Chondrocyte (in vitro differentiated cells): Measurements from ENCODE around the gene DYRK3. TPM values are rescaled to one million over a fixed set of nuclear protein-coding genes. Genes with fewer than 3 reads are reported as not detected.
A peak's percentile ranks its signal among the peaks of the same experiment; 100 is the strongest.

Source experiments
- DNase-seq: peaks from one replicate; pipeline ENCODE4 v3.0.0; 2021; ENCODE audit warnings: mixed read lengths, low spot score
- H3K27ac Mint-ChIP-seq: one replicate; pipeline ENCODE4 v1.8.0; 2021; ENCODE audit warnings: mild to moderate bottlenecking, moderate library complexity, mixed read lengths; ENCODE audit not compliant: unreplicated experiment
- H3K27me3 Mint-ChIP-seq: 2 replicates; pipeline ENCODE4 v1.8.0; 2021; ENCODE audit warnings: low read depth, mixed read lengths
- H3K36me3 Mint-ChIP-seq: 2 replicates; pipeline ENCODE4 v1.8.0; 2021; ENCODE audit warnings: low read depth, mixed read lengths
- H3K4me1 Mint-ChIP-seq: 2 replicates; pipeline ENCODE4 v1.8.0; 2021; ENCODE audit warnings: low read depth, mild to moderate bottlenecking, mixed read lengths
- H3K4me3 Mint-ChIP-seq: one replicate; pipeline ENCODE4 v1.8.0; 2021; ENCODE audit warnings: mild to moderate bottlenecking, moderate library complexity, mixed read lengths; ENCODE audit not compliant: unreplicated experiment
- H3K9me3 Mint-ChIP-seq: 2 replicates; pipeline ENCODE4 v1.8.0; 2021; ENCODE audit warnings: low read depth, mixed read lengths
- CTCF ChIP-seq: fragments of 200-600 bp; sonication (generic); IDR thresholded peaks from 2 replicates; pipeline ENCODE4 v1.5.0; 2021; ENCODE audit warnings: antibody characterized with exemption, mild to moderate bottlenecking, moderate library complexity
- long read RNA-seq: library from polyadenylated mRNA; stranded (forward); transcript quantifications from one replicate; pipeline ENCODE4 v2.0.0, GENCODE V29; 2021
- total RNA-seq: library from RNA; stranded (reverse); gene quantifications from 3 replicates; pipeline ENCODE4 v1.2.1, GENCODE V29; 2021

The DYRK3 gene
- total RNA-seq, result 4.8 to 6.6 TPM (median 5.7 TPM) in 3 replicates
- long read RNA-seq, partial matches to known transcripts, result 0 of 3 reads
- long read RNA-seq, other reads (novel, unspliced or antisense), result 1 of 3 reads

- peak; percentile 10 for TF ChIP-seq CTCF
- Mint-ChIP-seq H3K27ac (peak within 1 kb of the TSS; percentile 88), H3K27me3 (peaks cover 7% of the 10 kb centered on the region), H3K4me3 (peak within 1 kb of the TSS; percentile 77), H3K9me3 (no peaks in the 10 kb centered on the region), H3K36me3 (no peaks in the 10 kb centered on the region), H3K4me1 (peaks cover 34% of the 10 kb centered on the region)
- DNase-seq, result peak; percentile 97
These were observed at the start of gene DYRK3 for GRCh38 chr1:206635080-206635977. Gene DYRK3, plus strand, starts transcription at chr1:206635536. Its CDS starts 168 bp downstream, at chr1:206635704.

GRCh38 chr1:206586501-206587445 is 48.6 kb upstream of the DYRK3 start:
- Mint-ChIP-seq H3K27ac (peak overlapping the region; percentile 47), H3K9me3 (no peaks in the 10 kb centered on the region), H3K4me3 (no peak overlapping the region), H3K36me3 (peaks cover 5% of the 10 kb centered on the region), H3K27me3 (peaks cover 4% of the 10 kb centered on the region), H3K4me1 (peaks cover 43% of the 10 kb centered on the region)
- DNase-seq, result no peak
- no peak for TF ChIP-seq CTCF

GRCh38 chr1:206587904-206588303 is 47.4 kb upstream of the DYRK3 start:
- no peaks in the 10 kb centered on the region for H3K9me3 Mint-ChIP-seq
- H3K36me3 Mint-ChIP-seq, result peaks cover 14% of the 10 kb centered on the region
- H3K27ac Mint-ChIP-seq, result no peak overlapping the region
- peaks cover 43% of the 10 kb centered on the region for H3K4me1 Mint-ChIP-seq
- no peak for DNase-seq
- H3K27me3 Mint-ChIP-seq, result peaks cover 4% of the 10 kb centered on the region
- TF ChIP-seq CTCF, result no peak
- H3K4me3 Mint-ChIP-seq, result no peak overlapping the region

- Mint-ChIP-seq H3K27ac (peak overlapping the region; percentile 93), H3K4me1 (peaks cover 43% of the 10 kb centered on the region), H3K9me3 (no peaks in the 10 kb centered on the region), H3K27me3 (peaks cover 1% of the 10 kb centered on the region), H3K36me3 (peaks cover 17% of the 10 kb centered on the region), H3K4me3 (no peak overlapping the region)
- TF ChIP-seq CTCF, result no peak
- DNase-seq, result no peak
These were observed 46.8 kb upstream of the DYRK3 start for GRCh38 chr1:206588492-206588891.

- H3K27me3 Mint-ChIP-seq, result no peaks in the 10 kb centered on the region
- peak overlapping the region; percentile 93 for H3K27ac Mint-ChIP-seq
- peaks cover 20% of the 10 kb centered on the region for H3K36me3 Mint-ChIP-seq
- peaks cover 41% of the 10 kb centered on the region for H3K4me1 Mint-ChIP-seq
- H3K4me3 Mint-ChIP-seq, result no peak overlapping the region
- TF ChIP-seq CTCF, result no peak
- no peaks in the 10 kb centered on the region for H3K9me3 Mint-ChIP-seq
- no peak for DNase-seq
These were observed 46.1 kb upstream of the DYRK3 start for GRCh38 chr1:206589206-206589605.
